Fibroblast of skin of back (primary cell): Measurements from ENCODE around the gene CIAPIN1. TPM values are rescaled to one million over a fixed set of nuclear protein-coding genes. Genes with fewer than 3 reads are reported as not detected.

Experiments
- DNase-seq: peaks from one replicate; pipeline ENCODE4 v3.0.0-alpha.2; 2013
- polyA plus RNA-seq, 2 experiments: library from polyadenylated mRNA; unstranded; fragments of 120-200 nt; gene quantifications; one replicate each; pipeline ENCODE4 v1.2.1, GENCODE V29; 2013; ENCODE audit not compliant: insufficient read length in 2 of 2

CIAPIN1 gene
- 63.7 TPM for polyA plus RNA-seq (2013, experiment 1 of 2; ENCODE audit: insufficient read length)
- polyA plus RNA-seq (2013, experiment 2 of 2; ENCODE audit: insufficient read length): 51.8 TPM

DNA sequence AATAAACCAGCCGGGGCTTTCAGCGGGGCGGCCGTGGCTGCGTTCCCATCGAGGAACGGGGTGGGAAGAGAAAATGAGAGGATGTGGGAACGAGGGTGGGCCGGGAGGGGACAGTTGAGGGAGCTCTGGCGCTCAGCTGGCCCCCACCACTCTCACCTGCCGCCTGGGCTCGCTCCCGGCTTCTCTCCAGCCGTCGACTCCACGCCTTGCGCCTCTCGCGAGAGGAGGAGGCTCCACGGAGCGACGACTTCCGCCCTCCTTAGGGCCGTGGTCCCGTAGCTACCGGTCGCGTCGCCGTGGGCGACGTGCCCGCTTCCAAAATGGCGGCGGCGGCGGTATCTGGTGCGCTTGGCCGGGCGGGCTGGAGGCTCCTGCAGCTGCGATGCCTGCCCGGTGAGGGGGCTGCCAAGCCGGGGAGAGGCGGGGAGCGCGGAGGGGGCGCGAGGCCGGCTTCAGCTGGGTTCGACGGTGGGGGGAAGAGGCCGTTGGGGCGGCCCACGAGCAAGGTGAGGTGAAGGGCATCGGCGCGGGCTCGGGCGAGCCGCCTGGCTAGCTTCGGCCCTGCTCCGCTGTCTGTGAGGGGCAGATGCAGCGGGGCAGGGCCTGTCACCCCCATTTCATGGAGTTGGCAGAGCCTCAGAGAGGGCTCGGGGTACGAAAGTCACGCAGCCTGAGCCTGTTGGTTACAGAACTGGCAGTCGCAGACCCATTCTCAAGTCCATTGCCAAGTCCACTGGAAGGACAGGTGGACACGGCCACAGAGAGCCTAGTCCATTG, at the start of gene CIAPIN1, which contains the start of gene COQ9:
CIAPIN1 (minus strand) TSS at position 200 of the 777 bp plus-strand sequence. CDS start 6,457 bp downstream, outside the sequence.
COQ9 (plus strand) TSS at position 294 of the 777 bp plus-strand sequence; CDS start at position 321, 27 bp downstream.
- DNase-seq: peak; percentile 93

DNA sequence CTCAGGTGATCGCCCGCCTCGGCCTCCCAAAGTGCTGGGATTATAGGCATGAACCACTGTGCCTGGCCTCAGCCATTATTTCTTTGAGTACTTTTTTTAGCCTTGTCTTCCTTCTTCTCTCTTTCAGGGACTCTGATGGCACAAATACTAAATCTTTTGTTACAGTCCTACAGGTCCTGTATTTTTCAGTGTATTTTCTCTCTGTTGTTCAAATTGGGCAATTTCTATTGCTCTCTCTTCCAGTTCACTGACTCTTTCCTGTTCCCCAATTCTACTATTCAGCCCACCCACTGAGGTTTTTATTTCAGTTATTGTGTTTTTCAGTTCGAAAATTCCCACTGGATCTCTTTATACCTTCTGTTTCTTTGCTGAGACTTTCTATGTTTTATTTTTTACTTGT, 46.6 kb upstream of the CIAPIN1 start:
- DNase-seq: no peak

DNA sequence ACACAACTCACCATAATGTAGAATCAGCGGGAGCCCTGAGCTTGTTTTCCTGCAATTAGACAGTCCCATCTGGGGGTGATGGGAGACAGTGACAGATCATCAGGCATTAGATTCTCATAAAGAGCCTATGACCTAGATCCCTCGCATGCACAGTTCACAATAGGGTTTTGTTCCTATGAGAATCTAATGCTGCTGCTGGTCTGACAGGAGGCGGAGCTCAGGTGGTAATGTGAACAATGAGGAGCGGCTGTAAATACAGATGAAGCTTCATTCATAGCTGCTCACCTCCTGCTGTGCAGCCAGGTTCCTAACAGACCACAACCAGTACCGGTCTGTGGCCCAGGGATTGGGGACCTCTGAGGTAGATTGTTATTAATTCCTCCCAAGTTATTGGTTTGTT, 42.0 kb upstream of the CIAPIN1 start:
- DNase-seq: no peak

DNA sequence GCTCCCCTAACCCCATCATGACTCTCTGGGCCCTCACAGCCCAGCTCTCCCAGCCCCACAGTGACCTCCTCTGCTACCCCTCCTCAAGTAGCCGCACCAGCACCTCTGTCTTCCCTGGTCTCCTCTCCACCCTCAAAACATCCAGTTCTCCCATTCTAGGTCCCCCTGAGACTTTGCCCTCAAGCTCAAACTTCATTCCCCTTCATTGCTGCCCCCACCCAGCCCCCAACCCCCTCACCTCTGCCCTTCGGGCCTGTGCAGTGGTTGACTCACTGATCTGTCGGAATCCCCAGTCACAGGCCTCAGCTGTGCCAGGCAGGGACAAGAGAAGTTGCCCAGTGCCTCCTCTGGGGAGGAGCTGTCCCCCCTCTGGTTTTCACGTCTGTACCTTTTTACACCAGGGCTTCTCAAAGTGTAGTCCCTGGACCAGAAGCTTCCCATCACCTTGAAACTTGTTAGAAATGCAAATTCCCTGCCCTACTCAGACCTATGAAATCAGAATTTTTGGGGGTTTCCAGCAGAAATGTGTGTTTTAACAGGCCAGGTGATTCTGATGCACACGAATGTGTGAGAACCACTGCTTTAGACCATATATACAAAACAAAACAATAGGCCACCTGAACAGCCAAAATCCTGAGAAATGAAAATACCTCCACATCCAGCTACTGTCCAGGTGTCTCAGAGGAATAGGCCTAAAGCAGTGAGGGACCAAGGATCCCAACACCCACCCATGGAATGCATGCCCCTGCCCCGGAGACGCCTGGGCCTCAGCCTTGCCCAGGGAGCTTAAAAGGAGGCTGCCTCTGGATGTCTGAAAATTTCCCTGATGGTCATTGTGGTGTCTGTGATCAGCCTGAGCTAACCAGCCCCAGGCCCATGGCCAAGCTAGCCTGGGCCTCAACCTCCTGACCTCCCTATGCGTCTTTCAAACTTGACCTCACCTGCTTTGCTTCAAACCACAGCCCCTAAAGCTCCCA, 40.0 kb upstream of the CIAPIN1 start:
- DNase-seq: no peak

DNA sequence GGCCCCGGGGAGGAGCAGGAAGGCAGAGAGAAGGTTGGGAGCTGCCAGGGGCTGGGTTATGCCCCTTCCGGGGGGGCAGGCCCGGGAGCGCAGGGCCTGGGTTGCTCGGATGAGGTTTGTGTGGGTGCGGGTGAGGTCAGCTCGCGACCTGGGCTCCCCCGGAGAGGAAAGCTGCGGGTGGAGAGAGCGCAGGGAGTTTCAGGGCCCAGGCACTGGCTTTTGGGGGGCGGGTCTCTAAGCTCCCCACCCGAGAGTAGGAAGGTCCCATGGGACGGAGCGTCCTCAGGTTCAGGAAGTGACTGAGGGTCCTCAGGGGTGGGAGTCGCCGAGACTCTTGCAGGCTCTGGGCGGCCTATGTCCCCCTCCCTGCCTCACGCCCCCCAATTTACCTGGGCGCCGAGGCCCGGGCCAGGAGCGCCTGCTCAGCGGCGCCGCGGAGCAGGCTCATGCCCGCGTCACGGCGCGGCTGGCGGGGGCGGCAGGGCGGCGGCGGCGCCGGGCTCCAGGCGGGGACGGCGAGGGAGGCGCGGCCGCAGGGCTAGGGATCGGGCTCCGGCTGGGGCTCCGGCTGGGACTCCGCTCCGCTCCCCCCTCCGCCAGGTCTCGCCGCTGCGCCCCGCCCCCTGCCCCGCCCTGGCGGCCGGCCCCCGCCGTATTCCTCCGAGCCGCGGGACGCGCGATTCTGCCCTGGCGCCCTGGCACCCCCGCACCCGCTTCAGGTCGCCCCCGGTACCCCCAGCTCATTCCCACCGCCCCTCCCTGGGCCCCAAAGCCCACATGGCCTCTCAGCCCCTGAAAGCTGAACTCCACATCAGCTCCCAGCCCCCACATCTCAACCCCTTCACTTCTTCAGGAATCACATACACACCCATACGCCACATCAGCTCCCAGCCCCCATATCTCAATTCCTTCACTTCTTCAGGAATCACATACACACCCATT, 39.0 kb upstream of the CIAPIN1 start, which contains the start of gene DOK4:
DOK4 (minus strand) TSS at position 578 of the 942 bp plus-strand sequence. CDS start 6,986 bp downstream, outside the sequence.
- peak; percentile 74 for DNase-seq

DNA sequence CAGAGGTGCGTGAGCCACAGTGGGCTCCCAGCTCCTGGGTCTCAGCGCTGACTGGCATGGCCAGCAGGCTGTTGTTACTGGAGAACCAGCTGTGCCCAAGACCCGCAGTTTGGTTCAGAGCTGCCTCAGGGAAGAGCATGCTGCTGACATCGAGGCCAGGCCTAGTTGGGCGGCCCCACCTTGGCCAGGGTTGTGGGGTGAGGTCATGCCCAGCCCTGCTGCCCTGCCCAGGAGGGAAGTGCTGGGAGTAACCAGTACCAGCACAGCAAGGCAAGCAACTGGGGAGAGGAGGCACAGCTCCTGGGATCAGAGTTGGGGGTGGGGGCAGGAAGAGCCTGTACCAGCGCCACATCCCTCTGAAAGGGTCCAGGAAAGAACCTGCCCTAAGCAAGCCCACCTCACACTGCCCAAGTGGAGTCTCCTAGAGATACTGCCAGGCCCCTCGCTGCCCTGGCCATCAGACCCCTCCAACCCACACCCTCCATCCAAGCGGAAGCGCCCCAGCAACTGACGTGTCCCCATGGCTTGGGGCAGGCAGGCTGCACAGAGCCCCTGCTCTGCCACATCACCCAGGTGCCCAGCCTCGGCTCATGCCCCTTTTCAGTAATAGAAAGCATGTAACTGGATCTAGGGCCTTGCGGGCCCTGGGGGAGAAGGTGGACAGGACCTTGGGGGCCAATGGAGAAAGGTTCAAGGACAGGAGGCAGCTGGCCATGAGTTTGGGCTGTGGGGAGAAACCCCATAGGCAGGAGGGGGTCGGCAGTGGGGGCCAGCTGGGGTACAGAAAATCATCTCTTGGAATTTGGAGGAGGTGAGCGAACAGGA, 38.1 kb upstream of the CIAPIN1 start:
- DNase-seq: no peak

DNA sequence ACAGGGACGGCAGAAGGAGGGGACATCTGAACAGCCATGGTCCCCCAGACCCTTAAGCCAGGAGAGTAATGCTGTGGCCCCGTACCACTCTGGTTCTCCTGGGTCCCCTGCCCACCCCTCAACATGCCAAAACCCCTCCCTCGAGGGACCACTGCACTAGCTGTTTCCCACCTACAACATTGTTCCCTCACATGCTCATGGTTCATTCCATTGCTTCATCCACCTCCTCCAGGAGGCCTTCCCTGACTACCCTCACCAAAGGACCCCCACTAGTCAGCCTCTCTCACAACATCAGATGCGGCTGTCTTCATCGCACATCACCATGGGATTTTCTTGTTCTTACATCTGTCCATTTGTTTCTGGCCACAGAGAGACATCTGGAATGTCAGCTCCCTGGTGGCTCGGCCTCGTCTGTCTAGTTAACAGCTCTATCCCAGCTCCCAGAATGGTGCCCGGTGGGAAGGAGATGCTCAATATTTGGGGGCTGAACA, 37.4 kb upstream of the CIAPIN1 start:
- DNase-seq: no peak

DNA sequence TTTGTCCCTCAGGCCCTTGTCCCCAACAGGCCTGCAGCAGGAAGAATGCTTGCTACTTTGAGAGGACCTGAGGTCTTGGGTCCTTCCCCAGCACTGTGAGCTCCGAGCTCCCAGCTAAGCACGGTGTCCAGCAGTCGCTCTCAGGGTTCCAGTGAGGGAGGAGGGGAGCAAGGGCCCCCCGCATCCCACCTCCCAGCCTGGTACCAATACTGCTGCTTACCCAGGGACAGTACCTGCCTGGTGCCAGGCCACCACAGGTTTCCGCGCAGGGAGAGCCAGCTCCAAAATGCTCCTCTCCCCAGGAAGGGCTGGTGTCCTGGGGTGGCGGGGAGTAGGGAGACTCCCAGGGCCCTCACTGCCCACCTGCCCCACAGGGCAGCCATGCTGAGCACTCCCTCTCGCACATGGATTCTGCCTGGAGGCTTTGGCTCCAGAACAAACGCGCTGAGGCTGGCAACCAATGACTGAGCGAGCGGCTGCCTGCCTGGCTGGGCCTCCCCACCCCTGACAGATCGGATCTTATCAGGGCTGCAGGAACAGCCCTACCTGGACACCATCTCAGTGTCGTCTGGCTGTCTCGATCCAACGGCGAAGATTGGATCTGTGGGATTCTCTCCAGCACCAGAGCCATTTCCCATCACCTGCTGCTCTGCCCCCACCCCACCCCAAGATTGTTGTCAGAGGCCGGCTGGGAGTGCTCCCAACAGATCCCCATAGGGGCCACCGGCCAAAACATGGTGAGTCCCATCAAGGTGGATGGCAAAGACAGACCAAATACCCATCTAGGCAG, 36.7 kb upstream of the CIAPIN1 start:
- no peak for DNase-seq

DNA sequence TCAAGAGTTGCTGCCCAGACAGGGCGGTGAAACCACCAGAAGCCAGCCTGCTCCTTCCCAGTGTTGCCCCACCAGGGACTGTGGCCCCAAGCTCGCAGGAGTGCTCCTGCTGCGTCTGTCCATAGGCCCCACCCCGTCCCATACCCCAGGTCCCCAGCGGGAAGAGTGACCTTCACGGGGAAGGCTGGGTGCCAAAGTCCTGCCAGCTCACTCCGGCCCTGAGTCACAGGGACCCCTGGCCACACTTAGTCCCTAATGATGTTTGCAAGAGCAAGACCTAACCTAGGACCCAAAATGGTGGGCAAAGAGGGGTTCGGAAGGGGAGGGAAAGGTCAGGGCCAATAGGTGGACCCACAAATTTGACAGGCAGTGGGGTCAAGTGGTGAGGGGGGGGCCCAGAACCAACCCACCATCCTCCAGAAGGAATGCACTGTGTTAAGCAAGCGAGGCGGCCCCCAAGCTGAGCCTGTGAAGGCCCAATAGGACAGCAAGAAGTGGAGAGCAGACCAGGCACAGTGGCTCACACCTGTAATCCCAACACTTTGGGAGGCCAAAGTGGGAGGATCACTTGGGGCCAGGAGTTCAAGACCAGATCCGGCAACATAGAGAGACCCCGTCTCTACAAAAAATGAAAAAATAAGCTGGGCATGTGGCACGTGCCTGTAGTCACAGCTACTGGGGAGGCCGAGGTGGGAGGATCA, 35.8 kb upstream of the CIAPIN1 start:
- DNase-seq: no peak

DNA sequence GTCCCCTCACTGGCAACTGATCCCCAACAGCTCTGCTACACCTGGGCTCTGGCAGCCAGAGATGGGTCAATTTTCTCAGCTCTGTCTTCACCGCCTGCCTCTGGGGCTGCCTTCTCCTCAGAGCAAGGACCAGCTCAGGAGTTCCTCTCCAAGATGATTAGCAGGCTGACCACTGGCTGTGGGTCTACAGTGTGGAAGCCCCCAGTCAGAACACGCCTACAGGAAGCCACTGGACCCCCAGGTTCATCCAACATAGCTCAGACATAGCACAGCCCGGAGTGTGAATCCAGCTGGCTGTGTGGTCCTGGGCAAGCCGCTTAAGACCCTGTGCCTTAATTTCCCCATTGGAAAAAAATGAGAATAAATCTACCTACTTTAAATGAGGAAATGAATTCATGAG, 34.2 kb upstream of the CIAPIN1 start:
- no peak for DNase-seq

DNA sequence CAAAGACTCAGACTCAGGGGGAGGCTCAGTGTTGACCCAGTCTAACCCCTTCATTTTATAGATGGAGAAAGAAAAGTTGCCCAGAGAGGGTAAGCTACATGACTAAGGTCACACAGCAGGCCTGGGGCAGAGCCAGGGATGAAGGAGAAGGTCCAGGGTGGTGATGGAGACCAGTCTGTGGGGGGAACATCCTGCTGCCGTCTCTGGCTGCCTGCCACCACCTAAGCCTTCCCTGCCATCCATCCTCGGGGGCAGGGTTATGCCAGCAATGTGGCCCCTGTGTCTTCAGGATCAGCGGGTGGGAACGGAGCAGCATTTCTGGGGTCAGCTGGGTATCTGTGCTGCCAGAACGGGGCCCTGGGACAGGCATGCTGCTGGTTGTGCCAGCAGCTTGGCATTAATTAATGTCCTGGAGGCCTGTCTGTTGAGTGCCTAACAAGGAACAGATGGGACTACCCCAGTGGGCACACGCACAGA, 33.6 kb upstream of the CIAPIN1 start:
- DNase-seq: no peak

DNA sequence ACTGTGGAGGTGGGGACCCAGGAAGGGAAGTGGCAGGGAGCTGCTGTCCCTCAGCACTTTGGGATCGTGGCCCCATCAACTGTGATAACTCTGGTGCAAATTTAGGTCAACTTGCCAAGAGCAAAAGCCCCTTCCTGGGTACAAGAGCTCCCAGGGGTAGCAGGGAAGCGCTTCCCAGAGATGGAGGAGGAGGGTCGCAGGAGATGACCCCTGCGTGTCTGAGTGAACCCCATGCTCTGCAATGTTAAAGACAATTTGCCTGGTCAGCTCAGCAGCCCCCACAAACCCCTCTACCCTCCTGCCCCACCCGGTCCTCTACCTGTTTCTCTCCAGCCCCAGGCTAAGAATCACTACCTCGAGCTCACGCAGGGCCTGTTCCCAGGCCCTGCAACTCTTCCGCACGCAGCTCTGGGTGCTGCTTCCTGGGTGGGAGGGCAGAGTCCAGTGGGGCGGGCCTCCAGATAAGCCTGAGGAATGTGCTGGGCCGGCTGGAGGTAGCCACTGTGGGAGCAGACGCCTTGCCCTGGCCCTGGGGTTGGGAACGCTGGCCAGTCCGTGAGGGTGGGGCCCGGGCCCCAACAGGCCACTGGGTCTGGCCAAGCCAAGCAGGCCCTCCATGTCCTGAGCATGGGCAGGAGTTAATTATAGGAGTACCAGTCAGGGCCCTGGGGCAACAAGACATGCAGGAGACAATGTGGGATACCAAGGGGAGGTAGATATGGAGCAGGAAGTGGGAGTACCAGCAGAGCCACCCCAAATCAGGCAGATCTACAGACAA, 33.0 kb upstream of the CIAPIN1 start:
- DNase-seq: peak; percentile 28

DNA sequence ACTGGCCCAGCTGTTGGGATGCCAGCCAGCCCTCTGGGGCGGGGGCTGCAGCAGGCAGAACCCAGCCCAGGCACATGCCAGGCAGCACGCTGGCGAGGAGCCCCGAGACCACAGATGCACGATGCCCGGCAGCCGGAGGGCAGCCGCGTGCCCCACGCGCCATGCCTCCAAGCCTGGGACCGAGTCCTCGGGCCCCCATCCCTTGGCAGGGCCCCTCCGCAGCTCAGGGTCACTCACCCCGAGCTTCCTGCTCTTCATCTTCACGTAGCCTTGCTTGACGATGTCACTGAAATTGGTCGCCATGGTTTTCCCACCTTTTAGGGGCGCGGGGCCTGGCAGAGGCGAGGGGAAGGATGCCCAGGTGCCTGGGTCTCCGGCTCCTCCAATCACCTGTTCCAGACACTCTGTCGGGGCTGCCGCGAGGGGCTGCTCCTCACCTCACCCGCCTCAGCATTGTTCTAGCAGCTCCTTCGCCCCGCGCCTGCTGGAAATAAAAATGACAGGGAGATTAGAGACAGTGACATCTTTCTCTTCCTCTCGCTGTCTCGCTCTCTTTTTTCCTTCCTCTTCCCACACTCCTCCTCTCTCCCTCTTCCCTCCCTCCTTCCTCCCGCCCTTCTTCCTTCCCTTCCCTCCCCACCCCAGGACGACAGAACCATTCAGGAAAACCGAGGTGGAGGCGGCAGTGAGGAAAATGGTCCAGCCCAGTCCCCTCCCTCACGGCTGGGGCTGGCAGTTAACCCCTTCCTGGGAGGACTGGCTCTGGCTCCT, 32.2 kb upstream of the CIAPIN1 start:
- peak; percentile 78 for DNase-seq

DNA sequence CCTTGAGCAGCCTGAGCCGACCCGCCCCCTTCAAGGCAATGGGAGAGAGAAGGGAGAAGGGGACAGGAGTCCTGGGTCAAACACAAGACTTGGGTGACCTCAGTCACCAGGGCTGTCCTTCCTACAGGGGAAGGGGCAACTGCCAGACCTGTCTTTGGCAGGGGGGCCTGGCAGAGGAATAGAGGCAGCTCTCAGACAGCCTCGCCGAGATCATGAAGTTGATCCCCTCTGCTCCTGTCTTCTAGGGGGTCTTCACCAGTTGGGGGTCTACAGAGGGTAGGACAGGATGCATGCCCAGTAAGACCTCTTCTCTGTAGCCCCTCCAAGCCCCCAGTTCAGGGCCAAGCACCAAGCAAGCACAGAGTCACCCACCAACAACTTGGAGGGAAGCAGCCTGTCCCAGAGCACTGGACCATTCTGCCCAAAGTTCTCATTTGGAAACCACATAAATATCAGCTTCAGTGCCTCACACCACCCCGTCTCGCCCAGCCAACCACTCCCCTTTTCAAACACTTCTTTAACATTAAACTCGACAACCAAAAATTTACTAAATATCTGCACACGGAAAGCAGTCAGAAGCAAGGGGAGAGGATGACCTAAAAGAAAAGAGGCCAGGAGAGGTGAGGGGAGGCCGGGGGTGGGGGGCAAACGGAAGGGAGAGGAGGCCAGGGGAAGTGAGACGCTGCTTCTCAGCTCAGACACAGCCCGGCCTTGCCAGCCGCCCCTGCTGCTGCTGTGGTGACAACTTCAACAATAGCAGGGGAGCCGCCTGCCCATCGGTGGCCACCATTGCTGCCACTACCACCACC, 31.4 kb upstream of the CIAPIN1 start:
- no peak for DNase-seq

DNA sequence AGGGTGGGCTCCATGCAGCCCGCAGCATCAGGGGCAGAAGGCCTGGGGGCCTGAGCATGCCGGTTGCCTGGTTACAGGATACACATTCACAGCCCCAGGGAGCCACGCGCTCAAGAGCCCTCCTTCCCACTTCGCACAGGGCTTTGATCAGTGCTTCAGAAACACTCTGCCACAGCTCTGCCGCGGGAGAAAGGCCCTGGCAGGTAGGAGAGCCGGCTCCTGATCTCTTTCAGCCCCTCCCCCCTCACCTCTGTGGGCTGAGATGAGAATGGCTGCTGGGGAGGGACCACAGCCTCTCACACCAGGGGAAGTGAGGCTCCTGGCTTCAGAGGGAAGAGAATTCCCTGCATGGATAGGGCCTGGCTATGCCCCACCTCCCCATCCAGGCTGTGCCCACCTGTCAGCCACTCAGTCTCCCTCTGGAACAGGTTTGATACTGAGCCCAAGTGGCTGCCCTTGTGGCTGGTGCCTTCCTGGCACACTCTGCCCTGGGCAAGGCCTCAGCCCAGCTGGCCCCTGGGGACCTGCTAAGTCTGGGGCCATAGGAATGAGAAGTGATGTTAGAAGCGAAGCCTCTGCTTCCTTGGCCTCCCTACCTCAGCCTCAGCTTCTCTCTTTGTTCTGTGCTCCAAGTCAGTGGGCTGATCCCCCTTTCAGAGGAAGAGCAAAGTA, 30.5 kb upstream of the CIAPIN1 start:
- DNase-seq: no peak
